ENCODE results near the gene GGA3.

GRCh38 chr17:75269844-75270217 lies 8.4 kb upstream of the GGA3 start:
- no peak for TF ChIP-seq POLR2A (IDR thresholded peaks at IDR 0.05)
- TF ChIP-seq, protein P1, sequence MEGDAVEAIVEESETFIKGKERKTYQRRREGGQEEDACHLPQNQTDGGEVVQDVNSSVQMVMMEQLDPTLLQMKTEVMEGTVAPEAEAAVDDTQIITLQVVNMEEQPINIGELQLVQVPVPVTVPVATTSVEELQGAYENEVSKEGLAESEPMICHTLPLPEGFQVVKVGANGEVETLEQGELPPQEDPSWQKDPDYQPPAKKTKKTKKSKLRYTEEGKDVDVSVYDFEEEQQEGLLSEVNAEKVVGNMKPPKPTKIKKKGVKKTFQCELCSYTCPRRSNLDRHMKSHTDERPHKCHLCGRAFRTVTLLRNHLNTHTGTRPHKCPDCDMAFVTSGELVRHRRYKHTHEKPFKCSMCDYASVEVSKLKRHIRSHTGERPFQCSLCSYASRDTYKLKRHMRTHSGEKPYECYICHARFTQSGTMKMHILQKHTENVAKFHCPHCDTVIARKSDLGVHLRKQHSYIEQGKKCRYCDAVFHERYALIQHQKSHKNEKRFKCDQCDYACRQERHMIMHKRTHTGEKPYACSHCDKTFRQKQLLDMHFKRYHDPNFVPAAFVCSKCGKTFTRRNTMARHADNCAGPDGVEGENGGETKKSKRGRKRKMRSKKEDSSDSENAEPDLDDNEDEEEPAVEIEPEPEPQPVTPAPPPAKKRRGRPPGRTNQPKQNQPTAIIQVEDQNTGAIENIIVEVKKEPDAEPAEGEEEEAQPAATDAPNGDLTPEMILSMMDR (IDR thresholded peaks at IDR 0.05 in 4 of 5, conservative IDR thresholded peaks at IDR 0.05 in 1 of 5): no peak
